HepG2 (cell line): ENCODE results near the gene TMEM107. TPM values are rescaled to one million over a fixed set of nuclear protein-coding genes. Genes with fewer than 3 reads are reported as not detected.

Experiments used
- ATF1 ChIP-seq: IDR thresholded peaks from 2 replicates; pipeline ENCODE4 v1.6.1; 2016; ENCODE audit warnings: mild to moderate bottlenecking, control low read depth
- DBP ChIP-seq: sonication (generic); formaldehyde crosslinking; IDR thresholded peaks from 2 replicates; pipeline ENCODE4 v1.4.0; 2020; ENCODE audit warnings: missing genetic modification reagents; ENCODE audit errors: not compliant biosample characterization
- ESRRA ChIP-seq: sonication (generic); formaldehyde crosslinking; IDR thresholded peaks from 2 replicates; pipeline ENCODE4 v1.5.1; 2020; ENCODE audit warnings: mild to moderate bottlenecking, low read depth, missing genetic modification reagents
- FOXA1 ChIP-seq, 2 experiments: fragments of 450-650 bp in 1 of 2; sonication (generic) in 1 of 2; formaldehyde crosslinking in 1 of 2; IDR thresholded peaks; 2 replicates each; pipeline versions ENCODE4 v1.4.0 to v1.6.1; 2016 to 2020; ENCODE audit warnings: missing genetic modification reagents in 1 of 2
- HNRNPUL1 ChIP-seq: fragments of 200-400 bp; formaldehyde crosslinking; IDR thresholded peaks from 2 replicates; pipeline ENCODE4 v1.6.1; 2017; ENCODE audit warnings: low read depth, mild to moderate bottlenecking, low read length, moderate library complexity
- KAT7 ChIP-seq: IDR thresholded peaks from 2 replicates; pipeline ENCODE4 v1.6.1; 2018; ENCODE audit warnings: borderline replicate concordance, missing compliant biosample characterization
- KLF9 ChIP-seq: IDR thresholded peaks from 2 replicates; pipeline ENCODE4 v1.6.1; 2016; ENCODE audit warnings: low read depth
- NCOA5 ChIP-seq: sonication (generic); formaldehyde crosslinking; IDR thresholded peaks from 2 replicates; pipeline ENCODE4 v1.4.0; 2020; ENCODE audit warnings: missing genetic modification reagents
- NFYB ChIP-seq: sonication (generic); formaldehyde crosslinking; IDR thresholded peaks from 2 replicates; pipeline ENCODE4 v1.4.0; 2020; ENCODE audit warnings: missing genetic modification reagents
- PREB ChIP-seq: sonication (generic); formaldehyde crosslinking; IDR thresholded peaks from 2 replicates; pipeline ENCODE4 v1.4.0; 2020; ENCODE audit warnings: missing genetic modification reagents
- ZNF281 ChIP-seq: sonication (generic); formaldehyde crosslinking; IDR thresholded peaks from 2 replicates; pipeline ENCODE4 v1.4.0; 2020; ENCODE audit warnings: missing genetic modification reagents, borderline replicate concordance
- ZNF333 ChIP-seq: sonication (generic); formaldehyde crosslinking; IDR thresholded peaks from 2 replicates; pipeline ENCODE4 v1.4.0; 2020; ENCODE audit warnings: mild to moderate bottlenecking, missing genetic modification reagents, borderline replicate concordance
- ZNF589 ChIP-seq: sonication (generic); formaldehyde crosslinking; conservative IDR thresholded peaks from 2 replicates; pipeline ENCODE4 v1.8.0; 2022; ENCODE audit warnings: mild to moderate bottlenecking, moderate library complexity, missing genetic modification reagents
- ZNF678 ChIP-seq: sonication (generic); formaldehyde crosslinking; IDR thresholded peaks from 2 replicates; pipeline ENCODE4 v1.4.0; 2020; ENCODE audit warnings: mild to moderate bottlenecking, missing genetic modification reagents
- ZNF749 ChIP-seq: sonication (generic); formaldehyde crosslinking; IDR thresholded peaks from 2 replicates; pipeline ENCODE4 v1.8.0; 2022; ENCODE audit warnings: mild to moderate bottlenecking, missing genetic modification reagents, moderate library complexity, borderline replicate concordance
- ZNF75D ChIP-seq: sonication (generic); formaldehyde crosslinking; IDR thresholded peaks from 2 replicates; pipeline ENCODE4 v1.8.1; 2023; ENCODE audit warnings: missing genetic modification reagents, mild to moderate bottlenecking, borderline replicate concordance
- ZNF768 ChIP-seq: sonication (generic); formaldehyde crosslinking; IDR thresholded peaks from 2 replicates; pipeline ENCODE4 v1.4.0; 2020; ENCODE audit warnings: missing genetic modification reagents
- ZNF782 ChIP-seq: sonication (generic); formaldehyde crosslinking; IDR thresholded peaks from 2 replicates; pipeline ENCODE4 v1.4.0; 2020; ENCODE audit warnings: missing genetic modification reagents, mild to moderate bottlenecking, borderline replicate concordance
- polyA plus RNA-seq, 8 experiments: library from polyadenylated mRNA; depleted of rRNA in 3 of 8; stranded (reverse) in 7 of 8; unstranded in 1 of 8; fragments of >200 nt; fragmentation: Illumina TruSeq in 4 of 8; extraction: Trizol in 4 of 8; gene quantifications; 2 replicates each; pipeline versions ENCODE4 v1.2.1 to v1.2.3, GENCODE V29; 2011 to 2016; ENCODE audit warnings: low read depth in 4 of 8, missing spikeins in 1 of 8, mixed read lengths in 1 of 8; ENCODE audit not compliant: insufficient read depth in 1 of 8
- total RNA-seq, 5 experiments: library from RNA; depleted of rRNA; stranded (reverse); fragments of >200 nt; fragmentation: Illumina TruSeq; extraction: Trizol; gene quantifications; 2 replicates each; pipeline ENCODE4 v1.2.3, GENCODE V29; 2016; ENCODE audit warnings: low read depth in 1 of 5
- TF ChIP-seq, protein P1 (sequence below): sonication (generic); formaldehyde crosslinking; IDR thresholded peaks from 2 replicates; pipeline ENCODE4 v1.4.0; 2020; ENCODE audit warnings: missing genetic modification reagents, borderline replicate concordance
- TF ChIP-seq, protein P2 (sequence below): sonication (generic); formaldehyde crosslinking; IDR thresholded peaks from 2 replicates; pipeline ENCODE4 v1.4.0; 2020; ENCODE audit warnings: missing genetic modification reagents

The TMEM107 gene
- total and polyA plus RNA-seq, 2 of the 13 experiments (the other 11 are each of a cell fraction or from before 2014, with no cell fraction given): 7.2 to 15.3 TPM

GRCh38 chr17:8138672-8139371 lies 37.4 kb downstream of the TMEM107 start (continued):
- TF ChIP-seq, protein P1, sequence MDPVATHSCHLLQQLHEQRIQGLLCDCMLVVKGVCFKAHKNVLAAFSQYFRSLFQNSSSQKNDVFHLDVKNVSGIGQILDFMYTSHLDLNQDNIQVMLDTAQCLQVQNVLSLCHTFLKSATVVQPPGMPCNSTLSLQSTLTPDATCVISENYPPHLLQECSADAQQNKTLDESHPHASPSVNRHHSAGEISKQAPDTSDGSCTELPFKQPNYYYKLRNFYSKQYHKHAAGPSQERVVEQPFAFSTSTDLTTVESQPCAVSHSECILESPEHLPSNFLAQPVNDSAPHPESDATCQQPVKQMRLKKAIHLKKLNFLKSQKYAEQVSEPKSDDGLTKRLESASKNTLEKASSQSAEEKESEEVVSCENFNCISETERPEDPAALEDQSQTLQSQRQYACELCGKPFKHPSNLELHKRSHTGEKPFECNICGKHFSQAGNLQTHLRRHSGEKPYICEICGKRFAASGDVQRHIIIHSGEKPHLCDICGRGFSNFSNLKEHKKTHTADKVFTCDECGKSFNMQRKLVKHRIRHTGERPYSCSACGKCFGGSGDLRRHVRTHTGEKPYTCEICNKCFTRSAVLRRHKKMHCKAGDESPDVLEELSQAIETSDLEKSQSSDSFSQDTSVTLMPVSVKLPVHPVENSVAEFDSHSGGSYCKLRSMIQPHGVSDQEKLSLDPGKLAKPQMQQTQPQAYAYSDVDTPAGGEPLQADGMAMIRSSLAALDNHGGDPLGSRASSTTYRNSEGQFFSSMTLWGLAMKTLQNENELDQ (CRISPR knock-in tag): no peak
- no peak for TF ChIP-seq ZNF281 (CRISPR knock-in tag)
- no peak; the same call in 1 of the 2 replicates for TF ChIP-seq ZNF782 (CRISPR knock-in tag)
- no peak for TF ChIP-seq DBP (CRISPR knock-in tag)
- TF ChIP-seq ZNF75D (CRISPR knock-in tag): 0 out of 2 replicates have a peak, but pooled peaks have one; percentile 39
- TF ChIP-seq ZNF333 (CRISPR knock-in tag): no peak; the same call in 1 of the 2 replicates
- TF ChIP-seq PREB (CRISPR knock-in tag): no peak; the same call in 1 of the 2 replicates
- peak; percentile 40; the same call in 1 of the 2 replicates for TF ChIP-seq ZNF749 (CRISPR knock-in tag)
- TF ChIP-seq FOXA1 (IDR thresholded peaks at IDR 0.05): no peak
- 0 out of 2 replicates have a peak, but pooled peaks have one; percentile 28 for TF ChIP-seq FOXA1 (CRISPR knock-in tag; IDR thresholded peaks at IDR 0.05)
- TF ChIP-seq ZNF589 (CRISPR knock-in tag): no peak
- no peak for TF ChIP-seq NCOA5 (CRISPR knock-in tag)
- no peak for TF ChIP-seq ZNF678
- TF ChIP-seq, protein P2, sequence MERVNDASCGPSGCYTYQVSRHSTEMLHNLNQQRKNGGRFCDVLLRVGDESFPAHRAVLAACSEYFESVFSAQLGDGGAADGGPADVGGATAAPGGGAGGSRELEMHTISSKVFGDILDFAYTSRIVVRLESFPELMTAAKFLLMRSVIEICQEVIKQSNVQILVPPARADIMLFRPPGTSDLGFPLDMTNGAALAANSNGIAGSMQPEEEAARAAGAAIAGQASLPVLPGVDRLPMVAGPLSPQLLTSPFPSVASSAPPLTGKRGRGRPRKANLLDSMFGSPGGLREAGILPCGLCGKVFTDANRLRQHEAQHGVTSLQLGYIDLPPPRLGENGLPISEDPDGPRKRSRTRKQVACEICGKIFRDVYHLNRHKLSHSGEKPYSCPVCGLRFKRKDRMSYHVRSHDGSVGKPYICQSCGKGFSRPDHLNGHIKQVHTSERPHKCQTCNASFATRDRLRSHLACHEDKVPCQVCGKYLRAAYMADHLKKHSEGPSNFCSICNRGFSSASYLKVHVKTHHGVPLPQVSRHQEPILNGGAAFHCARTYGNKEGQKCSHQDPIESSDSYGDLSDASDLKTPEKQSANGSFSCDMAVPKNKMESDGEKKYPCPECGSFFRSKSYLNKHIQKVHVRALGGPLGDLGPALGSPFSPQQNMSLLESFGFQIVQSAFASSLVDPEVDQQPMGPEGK: no peak
- TF ChIP-seq HNRNPUL1: no peak
- peak; percentile 62; the same call in 1 of the 2 replicates for TF ChIP-seq ZNF768 (CRISPR knock-in tag)
- peak; percentile 40 for TF ChIP-seq NFYB (CRISPR knock-in tag)
- TF ChIP-seq ESRRA (CRISPR knock-in tag): peak; percentile 76; the same call in 1 of the 2 replicates
- no peak for TF ChIP-seq KLF9 (CRISPR knock-in tag)
- TF ChIP-seq ATF1 (CRISPR knock-in tag): no peak; the same call in 1 of the 2 replicates
- TF ChIP-seq KAT7: no peak; the same call in 1 of the 2 replicates
